GM23338 (cell line): ENCODE data around the gene DPYD. TPM values are rescaled to one million over a fixed set of nuclear protein-coding genes. Genes with fewer than 3 reads are reported as not detected.

Source experiments
- ATAC-seq: fragments of 200-7000 bp; cut with Tn5 transposase; 3 replicates; pipeline ENCODE4 v1.9.1; 2020
- DNase-seq: peaks from one replicate; pipeline ENCODE4 v3.0.0-alpha.2; 2015; ENCODE audit warnings: low spot score
- H2AFZ ChIP-seq: fragments of 200-600 bp; sonication (generic); 2 replicates; pipeline ENCODE4 v1.8.0; 2016; ENCODE audit warnings: antibody characterized with exemption, mild to moderate bottlenecking, moderate library complexity
- H3F3A ChIP-seq: fragments of 200-600 bp; sonication (generic); replicated peaks from 2 replicates; pipeline ENCODE4 v1.8.0; 2017; ENCODE audit warnings: antibody characterized with exemption, mixed run types, low read depth
- H3K27ac ChIP-seq: fragments of 200-600 bp; sonication (generic); 2 replicates; pipeline ENCODE4 v1.6.1; 2016; ENCODE audit warnings: low read depth
- H3K27me3 ChIP-seq: fragments of 200-600 bp; sonication (generic); 2 replicates; pipeline ENCODE4 v1.8.0; 2016; ENCODE audit warnings: mild to moderate bottlenecking, mixed run types, moderate library complexity; ENCODE audit not compliant: insufficient read depth
- H3K36me3 ChIP-seq: fragments of 200-600 bp; sonication (generic); 2 replicates; pipeline ENCODE4 v1.8.0; 2016; ENCODE audit warnings: mild to moderate bottlenecking; ENCODE audit not compliant: insufficient read depth
- H3K4me1 ChIP-seq: fragments of 200-600 bp; sonication (generic); 2 replicates; pipeline ENCODE4 v1.8.0; 2016; ENCODE audit warnings: mild to moderate bottlenecking, moderate library complexity; ENCODE audit not compliant: insufficient read depth
- H3K4me2 ChIP-seq: fragments of 200-600 bp; sonication (generic); 2 replicates; pipeline ENCODE4 v1.7.1; 2017; ENCODE audit warnings: mixed run types
- H3K4me3 ChIP-seq: fragments of 200-600 bp; sonication (generic); 2 replicates; pipeline ENCODE4 v1.6.1; 2016; ENCODE audit warnings: mixed run types
- H3K79me2 ChIP-seq: fragments of 200-600 bp; sonication (generic); replicated peaks from 2 replicates; pipeline ENCODE4 v1.8.0; 2017; ENCODE audit warnings: mild to moderate bottlenecking; ENCODE audit not compliant: insufficient read depth
- H3K9me2 ChIP-seq: fragments of 200-600 bp; sonication (generic); 2 replicates; pipeline ENCODE4 v1.8.0; 2017; ENCODE audit not compliant: insufficient read depth
- H4K20me1 ChIP-seq: fragments of 200-600 bp; sonication (generic); replicated peaks from 2 replicates; pipeline ENCODE4 v1.8.0; 2017; ENCODE audit warnings: mild to moderate bottlenecking; ENCODE audit not compliant: insufficient read depth
- H3K27ac Mint-ChIP-seq: 2 replicates; pipeline ENCODE4 v1.8.0; 2020; ENCODE audit warnings: inconsistent platforms, mild to moderate bottlenecking, moderate library complexity, mixed read lengths
- H3K27me3 Mint-ChIP-seq: 3 replicates; pipeline ENCODE4 v1.8.0; 2022; ENCODE audit warnings: low read depth, mild to moderate bottlenecking, moderate library complexity, mixed read lengths, inconsistent platforms; ENCODE audit not compliant: insufficient read depth, poor library complexity
- H3K36me3 Mint-ChIP-seq: 3 replicates; pipeline ENCODE4 v1.8.0; 2021; ENCODE audit warnings: low read depth, mild to moderate bottlenecking, inconsistent platforms, moderate library complexity, mixed read lengths
- H3K4me1 Mint-ChIP-seq: 3 replicates; pipeline ENCODE4 v1.8.0; 2020; ENCODE audit warnings: mild to moderate bottlenecking, inconsistent platforms, mixed read lengths
- H3K4me3 Mint-ChIP-seq: 3 replicates; pipeline ENCODE4 v1.8.0; 2021; ENCODE audit warnings: moderate library complexity, mild to moderate bottlenecking, inconsistent platforms, mixed read lengths
- H3K9me3 Mint-ChIP-seq: 3 replicates; pipeline ENCODE4 v1.8.0; 2020; ENCODE audit warnings: moderate library complexity, mild to moderate bottlenecking, inconsistent platforms, mixed read lengths
- EZH2phosphoT487 ChIP-seq: fragments of 200-600 bp; sonication (generic); IDR thresholded peaks from one replicate; pipeline ENCODE4 v1.8.1; 2018; ENCODE audit warnings: antibody characterized with exemption; ENCODE audit not compliant: unreplicated experiment
- JUNB ChIP-seq: IDR thresholded peaks from one replicate; pipeline ENCODE4 v1.6.1; 2016; ENCODE audit warnings: antibody characterized with exemption; ENCODE audit not compliant: unreplicated experiment
- POLR2AphosphoS5 ChIP-seq: IDR thresholded peaks from 2 replicates; pipeline ENCODE4 v1.6.1; 2016; ENCODE audit warnings: antibody characterized with exemption, low read depth
- STAT1 ChIP-seq: IDR thresholded peaks from one replicate; pipeline ENCODE4 v1.6.1; 2016; ENCODE audit warnings: antibody characterized with exemption; ENCODE audit not compliant: unreplicated experiment
- polyA plus RNA-seq: library from polyadenylated mRNA; unstranded; fragments of >200 nt; fragmentation: Nextera tagmentation; extraction: Ambion mirVana; gene quantifications from 2 replicates; pipeline ENCODE4 v1.2.1, GENCODE V29; 2016
- total RNA-seq: library from RNA; depleted of rRNA; stranded (reverse); fragments of >200 nt; shearing (Covaris generic); gene quantifications from 2 replicates; pipeline ENCODE4 v1.2.3, GENCODE V29; 2014
- TF ChIP-seq, protein P1 (sequence below): IDR thresholded peaks from 2 replicates; pipeline ENCODE4 v1.6.1; 2016; ENCODE audit warnings: antibody characterized with exemption
- TF ChIP-seq, protein P2 (sequence below): fragments of 250-450 bp; sonication (Bioruptor Pico); IDR thresholded peaks from 2 replicates; pipeline ENCODE4 v1.5.0; 2020; ENCODE audit warnings: mild to moderate bottlenecking, moderate library complexity

Gene DPYD
- total and polyA plus RNA-seq, 2 experiments from 2014 or later, result 0.50 to 1.6 TPM

GRCh38 chr1:97691325-97691724, 229.5 kb downstream of the DPYD start:
- no peaks in the 10 kb centered on the region for H3K36me3 Mint-ChIP-seq
- no peak overlapping the region for H3K27ac Mint-ChIP-seq
- no peaks in the 10 kb centered on the region for H3K4me1 Mint-ChIP-seq
- H3K4me2 ChIP-seq, result no peak overlapping the region
- no peak overlapping the region for H3K4me3 ChIP-seq
- no peak for ATAC-seq
- H4K20me1 ChIP-seq, result no peaks in the 10 kb centered on the region
- no peaks in the 10 kb centered on the region for H3K4me1 ChIP-seq
- no peak for TF ChIP-seq STAT1
- TF ChIP-seq POLR2AphosphoS5, result no peak
- TF ChIP-seq EZH2phosphoT487, result no peak
- TF ChIP-seq, protein P1, sequence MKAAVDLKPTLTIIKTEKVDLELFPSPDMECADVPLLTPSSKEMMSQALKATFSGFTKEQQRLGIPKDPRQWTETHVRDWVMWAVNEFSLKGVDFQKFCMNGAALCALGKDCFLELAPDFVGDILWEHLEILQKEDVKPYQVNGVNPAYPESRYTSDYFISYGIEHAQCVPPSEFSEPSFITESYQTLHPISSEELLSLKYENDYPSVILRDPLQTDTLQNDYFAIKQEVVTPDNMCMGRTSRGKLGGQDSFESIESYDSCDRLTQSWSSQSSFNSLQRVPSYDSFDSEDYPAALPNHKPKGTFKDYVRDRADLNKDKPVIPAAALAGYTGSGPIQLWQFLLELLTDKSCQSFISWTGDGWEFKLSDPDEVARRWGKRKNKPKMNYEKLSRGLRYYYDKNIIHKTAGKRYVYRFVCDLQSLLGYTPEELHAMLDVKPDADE, result no peak
- no peak for TF ChIP-seq JUNB
- TF ChIP-seq, protein P2, sequence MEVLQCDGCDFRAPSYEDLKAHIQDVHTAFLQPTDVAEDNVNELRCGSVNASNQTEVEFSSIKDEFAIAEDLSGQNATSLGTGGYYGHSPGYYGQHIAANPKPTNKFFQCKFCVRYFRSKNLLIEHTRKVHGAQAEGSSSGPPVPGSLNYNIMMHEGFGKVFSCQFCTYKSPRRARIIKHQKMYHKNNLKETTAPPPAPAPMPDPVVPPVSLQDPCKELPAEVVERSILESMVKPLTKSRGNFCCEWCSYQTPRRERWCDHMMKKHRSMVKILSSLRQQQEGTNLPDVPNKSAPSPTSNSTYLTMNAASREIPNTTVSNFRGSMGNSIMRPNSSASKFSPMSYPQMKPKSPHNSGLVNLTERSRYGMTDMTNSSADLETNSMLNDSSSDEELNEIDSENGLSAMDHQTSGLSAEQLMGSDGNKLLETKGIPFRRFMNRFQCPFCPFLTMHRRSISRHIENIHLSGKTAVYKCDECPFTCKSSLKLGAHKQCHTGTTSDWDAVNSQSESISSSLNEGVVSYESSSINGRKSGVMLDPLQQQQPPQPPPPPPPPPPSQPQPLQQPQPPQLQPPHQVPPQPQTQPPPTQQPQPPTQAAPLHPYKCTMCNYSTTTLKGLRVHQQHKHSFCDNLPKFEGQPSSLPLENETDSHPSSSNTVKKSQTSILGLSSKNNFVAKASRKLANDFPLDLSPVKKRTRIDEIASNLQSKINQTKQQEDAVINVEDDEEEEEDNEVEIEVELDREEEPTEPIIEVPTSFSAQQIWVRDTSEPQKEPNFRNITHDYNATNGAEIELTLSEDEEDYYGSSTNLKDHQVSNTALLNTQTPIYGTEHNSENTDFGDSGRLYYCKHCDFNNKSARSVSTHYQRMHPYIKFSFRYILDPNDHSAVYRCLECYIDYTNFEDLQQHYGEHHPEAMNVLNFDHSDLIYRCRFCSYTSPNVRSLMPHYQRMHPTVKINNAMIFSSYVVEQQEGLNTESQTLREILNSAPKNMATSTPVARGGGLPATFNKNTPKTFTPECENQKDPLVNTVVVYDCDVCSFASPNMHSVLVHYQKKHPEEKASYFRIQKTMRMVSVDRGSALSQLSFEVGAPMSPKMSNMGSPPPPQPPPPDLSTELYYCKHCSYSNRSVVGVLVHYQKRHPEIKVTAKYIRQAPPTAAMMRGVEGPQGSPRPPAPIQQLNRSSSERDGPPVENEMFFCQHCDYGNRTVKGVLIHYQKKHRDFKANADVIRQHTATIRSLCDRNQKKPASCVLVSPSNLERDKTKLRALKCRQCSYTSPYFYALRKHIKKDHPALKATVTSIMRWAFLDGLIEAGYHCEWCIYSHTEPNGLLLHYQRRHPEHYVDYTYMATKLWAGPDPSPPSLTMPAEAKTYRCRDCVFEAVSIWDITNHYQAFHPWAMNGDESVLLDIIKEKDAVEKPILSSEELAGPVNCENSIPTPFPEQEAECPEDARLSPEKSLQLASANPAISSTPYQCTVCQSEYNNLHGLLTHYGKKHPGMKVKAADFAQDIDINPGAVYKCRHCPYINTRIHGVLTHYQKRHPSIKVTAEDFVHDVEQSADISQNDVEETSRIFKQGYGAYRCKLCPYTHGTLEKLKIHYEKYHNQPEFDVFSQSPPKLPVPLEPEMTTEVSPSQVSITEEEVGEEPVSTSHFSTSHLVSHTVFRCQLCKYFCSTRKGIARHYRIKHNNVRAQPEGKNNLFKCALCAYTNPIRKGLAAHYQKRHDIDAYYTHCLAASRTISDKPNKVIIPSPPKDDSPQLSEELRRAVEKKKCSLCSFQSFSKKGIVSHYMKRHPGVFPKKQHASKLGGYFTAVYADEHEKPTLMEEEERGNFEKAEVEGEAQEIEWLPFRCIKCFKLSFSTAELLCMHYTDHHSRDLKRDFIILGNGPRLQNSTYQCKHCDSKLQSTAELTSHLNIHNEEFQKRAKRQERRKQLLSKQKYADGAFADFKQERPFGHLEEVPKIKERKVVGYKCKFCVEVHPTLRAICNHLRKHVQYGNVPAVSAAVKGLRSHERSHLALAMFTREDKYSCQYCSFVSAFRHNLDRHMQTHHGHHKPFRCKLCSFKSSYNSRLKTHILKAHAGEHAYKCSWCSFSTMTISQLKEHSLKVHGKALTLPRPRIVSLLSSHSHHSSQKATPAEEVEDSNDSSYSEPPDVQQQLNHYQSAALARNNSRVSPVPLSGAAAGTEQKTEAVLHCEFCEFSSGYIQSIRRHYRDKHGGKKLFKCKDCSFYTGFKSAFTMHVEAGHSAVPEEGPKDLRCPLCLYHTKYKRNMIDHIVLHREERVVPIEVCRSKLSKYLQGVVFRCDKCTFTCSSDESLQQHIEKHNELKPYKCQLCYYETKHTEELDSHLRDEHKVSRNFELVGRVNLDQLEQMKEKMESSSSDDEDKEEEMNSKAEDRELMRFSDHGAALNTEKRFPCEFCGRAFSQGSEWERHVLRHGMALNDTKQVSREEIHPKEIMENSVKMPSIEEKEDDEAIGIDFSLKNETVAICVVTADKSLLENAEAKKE (CRISPR knock-in tag), result no peak
- peak; percentile 4 for DNase-seq
- H3K36me3 ChIP-seq, result no peaks in the 10 kb centered on the region
- no peaks in the 10 kb centered on the region for H3K27me3 Mint-ChIP-seq
- no peaks in the 10 kb centered on the region for H3F3A ChIP-seq
- no peaks in the 10 kb centered on the region for H3K79me2 ChIP-seq
- H3K27ac ChIP-seq, result no peak overlapping the region
- no peak overlapping the region for H2AFZ ChIP-seq
- H3K9me3 Mint-ChIP-seq, result no peaks in the 10 kb centered on the region
- no peaks in the 10 kb centered on the region for H3K27me3 ChIP-seq
- H3K4me3 Mint-ChIP-seq, result no peak overlapping the region
- H3K9me2 ChIP-seq, result no peaks in the 10 kb centered on the region
